Suprapubic skin (tissue), 4 donors: Measurements from ENCODE around the gene EEIG2.

Experiments used
- POLR2A ChIP-seq, 2 donors: fragments of 450-650 bp; IDR thresholded peaks; one replicate each; pipeline ENCODE4 v1.6.1; 2017; ENCODE audit warnings: antibody characterized with exemption in 2 of 2, mild to moderate bottlenecking in 2 of 2, moderate library complexity in 2 of 2
- POLR2AphosphoS5 ChIP-seq, 3 donors: sonication (generic); formaldehyde crosslinking; IDR thresholded peaks; one replicate each; pipeline ENCODE4 v1.6.1; 2017; ENCODE audit warnings: antibody characterized with exemption in 3 of 3
- TF ChIP-seq, protein P1 (sequence below), 2 donors: fragments of 200-600 bp in 1 of 2; fragments of 450-650 bp in 1 of 2; sonication (generic) in 1 of 2; IDR thresholded peaks; one replicate each; pipeline ENCODE4 v1.5.1; 2016 to 2019; ENCODE audit warnings: antibody characterized with exemption in 2 of 2, mild to moderate bottlenecking in 1 of 2, moderate library complexity in 1 of 2

DNA sequence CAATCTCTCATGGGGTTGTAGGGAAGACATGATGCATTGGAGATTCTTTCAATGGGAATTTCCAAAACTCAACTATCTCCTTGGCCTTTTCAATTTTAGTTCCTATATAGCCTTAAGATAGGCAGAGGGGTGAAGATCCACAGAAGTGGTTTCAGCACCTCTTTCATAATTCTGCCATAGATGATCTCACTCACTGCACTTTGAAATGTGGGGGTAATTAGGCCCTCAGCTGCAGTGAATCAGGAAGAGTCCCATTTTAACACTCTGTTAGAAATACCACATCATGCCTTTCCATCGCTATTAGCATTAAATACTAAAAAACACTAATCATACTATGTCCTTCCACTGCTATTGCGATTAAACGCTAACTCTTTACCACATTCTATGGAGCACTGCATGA lies 25.1 kb upstream of the EEIG2 start:
- TF ChIP-seq POLR2A (IDR thresholded peaks at IDR 0.05) (no peak), POLR2AphosphoS5 (IDR thresholded peaks at IDR 0.05) (no peak)
- TF ChIP-seq, protein P1, sequence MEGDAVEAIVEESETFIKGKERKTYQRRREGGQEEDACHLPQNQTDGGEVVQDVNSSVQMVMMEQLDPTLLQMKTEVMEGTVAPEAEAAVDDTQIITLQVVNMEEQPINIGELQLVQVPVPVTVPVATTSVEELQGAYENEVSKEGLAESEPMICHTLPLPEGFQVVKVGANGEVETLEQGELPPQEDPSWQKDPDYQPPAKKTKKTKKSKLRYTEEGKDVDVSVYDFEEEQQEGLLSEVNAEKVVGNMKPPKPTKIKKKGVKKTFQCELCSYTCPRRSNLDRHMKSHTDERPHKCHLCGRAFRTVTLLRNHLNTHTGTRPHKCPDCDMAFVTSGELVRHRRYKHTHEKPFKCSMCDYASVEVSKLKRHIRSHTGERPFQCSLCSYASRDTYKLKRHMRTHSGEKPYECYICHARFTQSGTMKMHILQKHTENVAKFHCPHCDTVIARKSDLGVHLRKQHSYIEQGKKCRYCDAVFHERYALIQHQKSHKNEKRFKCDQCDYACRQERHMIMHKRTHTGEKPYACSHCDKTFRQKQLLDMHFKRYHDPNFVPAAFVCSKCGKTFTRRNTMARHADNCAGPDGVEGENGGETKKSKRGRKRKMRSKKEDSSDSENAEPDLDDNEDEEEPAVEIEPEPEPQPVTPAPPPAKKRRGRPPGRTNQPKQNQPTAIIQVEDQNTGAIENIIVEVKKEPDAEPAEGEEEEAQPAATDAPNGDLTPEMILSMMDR (IDR thresholded peaks at IDR 0.05), result no peak
